Left ventricle myocardium inferior (tissue), 1 donor: ENCODE measurements around the gene SLC7A8. TPM values are rescaled to one million over a fixed set of nuclear protein-coding genes. Genes with fewer than 3 reads are reported as not detected.

Source experiments
- DNase-seq: peaks from one replicate; pipeline ENCODE4 v3.0.0-alpha.2; 2020
- H3K27ac ChIP-seq: fragments of 200-600 bp; replicated peaks from 2 replicates; pipeline ENCODE4 v1.8.0; 2021
- H3K27me3 ChIP-seq: fragments of 200-600 bp; 2 replicates; pipeline ENCODE4 v1.8.0; 2021; ENCODE audit warnings: low read depth
- H3K36me3 ChIP-seq: fragments of 200-600 bp; 2 replicates; pipeline ENCODE4 v1.8.0; 2021
- H3K4me1 ChIP-seq: fragments of 200-600 bp; 2 replicates; pipeline ENCODE4 v1.8.0; 2021
- H3K4me3 ChIP-seq: fragments of 200-600 bp; 2 replicates; pipeline ENCODE4 v1.8.0; 2021; ENCODE audit warnings: mild to moderate bottlenecking, moderate library complexity
- H3K9me3 ChIP-seq: fragments of 200-600 bp; replicated peaks from 2 replicates; pipeline ENCODE4 v1.8.0; 2021
- CTCF ChIP-seq: fragments of 200-600 bp; IDR thresholded peaks from 2 replicates; pipeline ENCODE4 v1.8.0; 2021; ENCODE audit warnings: antibody characterized with exemption, mild to moderate bottlenecking, borderline replicate concordance
- intact Hi-C: fragments of 100-400 bp; cut with micrococcal nuclease; formaldehyde crosslinking; loops from one replicate; pipeline ENCODE4 v1.11.0; 2022
- total RNA-seq: library from RNA; stranded (reverse); fragmentation: NEBNext Ultra II Directional; extraction: Animal tissue kit (Norgen Biotek cat#: 25700); gene quantifications from one replicate; pipeline ENCODE4 v1.2.1, GENCODE V29; 2021
- donor health status: DM: no; HTN: yes; CAD: no; lungs with severe emphysema.

SLC7A8 gene
- total RNA-seq, 1 donor from 2014 or later: 10.6 TPM

- Histone ChIP-seq H3K36me3 (peaks cover 14% of the 10 kb centered on the region), H3K27ac (peak overlapping the region; percentile 42), H3K4me3 (no peak overlapping the region), H3K4me1 (peaks cover 27% of the 10 kb centered on the region), H3K9me3 (no peaks in the 10 kb centered on the region), H3K27me3 (no peaks in the 10 kb centered on the region)
- intact Hi-C loops: no loop called here
- TF ChIP-seq CTCF: no peak
- DNase-seq: no peak
These were observed 45.5 kb downstream of the SLC7A8 start for GRCh38 chr14:23137813-23138535.

GRCh38 chr14:23137192-23137812 is 46.2 kb downstream of the SLC7A8 start:
- TF ChIP-seq CTCF: no peak
- Histone ChIP-seq H3K36me3 (peaks cover 14% of the 10 kb centered on the region), H3K27me3 (no peaks in the 10 kb centered on the region), H3K4me1 (peaks cover 21% of the 10 kb centered on the region), H3K4me3 (no peak overlapping the region), H3K27ac (peak overlapping the region; percentile 42), H3K9me3 (no peaks in the 10 kb centered on the region)
- intact Hi-C loops: no loop called here
- DNase-seq: no peak

GRCh38 chr14:23136566-23137133 is 46.8 kb downstream of the SLC7A8 start:
- TF ChIP-seq CTCF: no peak
- no peaks in the 10 kb centered on the region for H3K27me3 ChIP-seq
- DNase-seq: no peak
- H3K36me3 ChIP-seq: peaks cover 14% of the 10 kb centered on the region
- no peaks in the 10 kb centered on the region for H3K9me3 ChIP-seq
- H3K4me1 ChIP-seq: peaks cover 19% of the 10 kb centered on the region
- H3K27ac ChIP-seq: no peak overlapping the region
- no peak overlapping the region for H3K4me3 ChIP-seq
- intact Hi-C loops: no loop called here

GRCh38 chr14:23132970-23133369 is 50.5 kb downstream of the SLC7A8 start:
- no peak overlapping the region for H3K27ac ChIP-seq
- no peaks in the 10 kb centered on the region for H3K27me3 ChIP-seq
- no peak overlapping the region for H3K4me3 ChIP-seq
- DNase-seq: no peak
- H3K36me3 ChIP-seq: peaks cover 29% of the 10 kb centered on the region
- TF ChIP-seq CTCF: no peak
- intact Hi-C loops: no loop called here
- H3K4me1 ChIP-seq: peaks cover 26% of the 10 kb centered on the region
- no peaks in the 10 kb centered on the region for H3K9me3 ChIP-seq

GRCh38 chr14:23131482-23131881 is 52.0 kb downstream of the SLC7A8 start:
- Histone ChIP-seq H3K4me3 (no peak overlapping the region), H3K27me3 (no peaks in the 10 kb centered on the region), H3K27ac (no peak overlapping the region), H3K4me1 (peaks cover 18% of the 10 kb centered on the region), H3K36me3 (peaks cover 31% of the 10 kb centered on the region), H3K9me3 (no peaks in the 10 kb centered on the region)
- DNase-seq: no peak
- intact Hi-C loops: no loop called here
- no peak for TF ChIP-seq CTCF
